SKM-1 treated with dmso at 0.1 percent for 144 hours (cell line): ENCODE results near the gene IL36B.

Experiments used
- DNase-seq: peaks from one replicate; lab custom pipeline; 2025; ENCODE audit not compliant: unreplicated experiment; lab: John Stamatoyannopoulos, UW

Gene IL36B

DNA sequence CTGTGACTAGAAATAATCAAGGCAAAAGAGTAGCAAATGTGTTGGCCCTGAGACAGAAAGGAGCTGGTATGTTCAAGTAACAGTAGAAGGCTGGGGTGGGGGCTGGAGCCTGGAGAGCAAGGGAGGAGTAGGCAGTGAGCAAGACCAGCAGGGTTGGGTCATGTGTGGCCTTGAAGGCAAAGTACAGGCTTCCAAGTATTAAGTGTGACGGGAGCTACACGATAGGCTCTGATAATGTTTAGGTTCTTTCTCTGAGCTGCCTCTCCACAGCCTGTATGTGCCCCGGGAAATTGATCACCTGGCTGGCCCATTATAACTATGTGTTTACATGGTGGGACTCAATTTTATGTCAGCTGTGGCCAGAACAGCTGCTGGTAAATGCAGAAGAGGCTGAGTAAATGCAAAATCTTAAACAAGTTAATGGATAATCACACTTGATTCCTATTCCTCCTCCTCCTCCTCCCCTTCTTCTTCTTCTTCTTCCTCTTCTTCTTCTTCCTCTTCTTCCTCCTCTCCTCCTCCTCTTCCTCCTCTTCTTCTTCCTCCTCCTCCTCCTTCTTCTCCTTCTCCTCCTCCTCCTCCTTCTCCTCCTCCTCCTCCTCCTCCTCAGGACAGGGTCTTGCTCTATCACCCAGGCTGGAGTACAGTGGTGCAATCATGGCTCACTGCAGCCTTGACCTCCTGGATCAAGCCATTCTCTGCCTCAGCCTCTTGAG, 24.4 kb upstream of the IL36B start:
- DNase-seq, result no peak

DNA sequence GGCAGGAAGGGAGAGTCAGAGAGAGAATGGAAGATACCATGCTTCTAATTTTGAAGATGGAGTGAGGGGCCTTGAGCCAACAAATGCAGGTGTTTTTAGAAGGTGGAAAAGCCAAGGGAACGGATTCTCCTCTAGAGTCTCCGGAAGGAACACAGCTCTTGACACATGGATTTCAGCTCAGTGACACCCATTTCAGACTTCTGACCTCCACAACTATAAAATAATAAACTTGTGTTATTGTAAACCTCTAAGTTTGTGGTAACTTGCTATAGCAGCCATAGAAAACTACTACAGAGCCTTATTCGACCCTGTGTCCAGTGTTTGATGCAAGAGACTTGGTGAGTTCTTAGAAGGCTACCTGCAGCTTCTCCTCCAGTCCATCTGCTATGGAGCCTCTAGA, 22.9 kb upstream of the IL36B start:
- no peak for DNase-seq

GRCh38 chr2:113075030-113075429, 22.4 kb upstream of the IL36B start:
- DNase-seq, result no peak

DNA sequence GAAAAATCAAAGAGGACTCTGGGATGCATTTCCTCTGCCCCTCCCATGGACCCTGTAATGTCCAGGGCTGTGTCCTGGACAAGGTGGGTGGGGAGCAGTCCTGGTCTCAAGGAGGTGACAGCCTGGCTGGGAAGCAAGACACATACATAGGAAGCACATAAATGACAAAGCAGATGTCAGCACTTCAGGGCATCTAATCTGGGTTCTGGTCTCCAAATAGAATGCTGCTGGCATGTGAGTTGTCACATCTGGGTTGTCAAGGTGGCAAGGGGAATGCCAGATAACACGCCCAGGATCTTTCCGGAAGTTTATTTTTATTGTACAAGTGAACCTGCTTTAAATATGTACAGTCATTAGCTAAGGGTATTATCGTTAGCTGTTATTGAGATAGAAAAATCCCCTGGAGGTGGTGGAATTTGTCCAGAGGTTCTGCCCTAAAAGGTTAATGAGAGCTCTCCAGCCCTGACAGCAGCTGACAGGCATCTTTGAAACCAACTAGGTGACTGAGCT, 20.7 kb upstream of the IL36B start:
- no peak for DNase-seq

DNA sequence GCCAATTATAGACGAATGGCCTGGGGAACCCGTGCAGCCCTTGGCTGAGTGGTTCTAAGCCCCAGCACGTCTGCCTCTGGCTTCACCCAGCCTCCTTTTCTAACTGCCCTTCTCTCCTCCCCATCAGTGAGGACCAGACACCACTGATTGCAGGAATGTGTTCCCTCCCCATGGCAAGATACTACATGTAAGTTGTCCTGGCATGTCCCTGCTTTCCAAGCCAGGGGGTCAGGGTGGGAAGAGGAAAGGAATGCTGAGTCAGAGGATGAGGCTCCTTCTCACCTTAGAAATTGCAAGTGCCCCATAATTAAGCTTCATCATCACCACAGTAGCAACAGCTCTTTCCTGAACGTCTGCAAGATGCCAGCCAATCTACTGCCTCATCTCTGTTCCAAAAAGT, 19.9 kb upstream of the IL36B start:
- no peak for DNase-seq

- no peak for DNase-seq
Measured at GRCh38 chr2:113070606-113070975, 17.9 kb upstream of the IL36B start.

- no peak for DNase-seq
Measured at GRCh38 chr2:113069676-113070605, 17.3 kb upstream of the IL36B start.

DNA sequence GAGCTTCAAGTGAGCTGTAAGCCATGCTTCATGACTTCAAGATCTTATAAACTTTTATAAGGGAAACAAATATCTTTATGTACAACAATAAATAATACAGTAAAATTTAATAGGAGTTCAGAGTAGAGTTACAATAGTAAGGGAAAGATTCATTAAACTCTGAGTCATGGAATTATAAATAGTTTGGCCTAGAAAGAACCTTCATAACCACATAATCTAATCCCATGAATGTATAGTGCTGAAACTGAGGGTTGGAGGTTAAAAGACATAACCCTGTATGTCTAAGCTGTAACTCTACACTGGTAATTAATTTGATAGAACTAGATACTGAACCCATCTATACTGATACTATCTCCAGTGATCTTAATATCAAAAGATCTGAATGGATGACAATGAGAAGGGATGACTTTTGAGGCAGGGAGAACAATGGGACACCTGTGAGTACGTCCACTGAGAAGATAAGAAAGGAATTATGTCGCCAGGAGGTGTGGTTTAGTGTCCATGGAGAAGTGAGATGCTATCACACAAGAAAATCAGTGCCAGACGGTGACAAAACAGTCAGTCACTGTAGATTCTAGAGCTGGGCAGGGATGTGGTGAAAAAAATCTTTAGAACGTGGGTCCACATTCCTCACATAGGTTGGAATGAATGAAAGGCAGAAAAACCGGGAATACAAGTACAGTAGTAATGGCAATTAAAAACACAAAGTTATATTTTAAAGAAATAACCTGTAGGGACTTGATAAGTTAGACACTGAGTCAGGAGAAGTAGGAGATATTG, 16.2 kb upstream of the IL36B start:
- no peak for DNase-seq

- DNase-seq, result no peak
Measured at GRCh38 chr2:113068249-113068648, 15.6 kb upstream of the IL36B start.

- no peak for DNase-seq
Measured at GRCh38 chr2:113067681-113068080, 15.0 kb upstream of the IL36B start, which contains the start of gene IL1F10. Gene IL1F10, plus strand, starts transcription at chr2:113067970. Its CDS starts 4,769 bp downstream, at chr2:113072739.

DNA sequence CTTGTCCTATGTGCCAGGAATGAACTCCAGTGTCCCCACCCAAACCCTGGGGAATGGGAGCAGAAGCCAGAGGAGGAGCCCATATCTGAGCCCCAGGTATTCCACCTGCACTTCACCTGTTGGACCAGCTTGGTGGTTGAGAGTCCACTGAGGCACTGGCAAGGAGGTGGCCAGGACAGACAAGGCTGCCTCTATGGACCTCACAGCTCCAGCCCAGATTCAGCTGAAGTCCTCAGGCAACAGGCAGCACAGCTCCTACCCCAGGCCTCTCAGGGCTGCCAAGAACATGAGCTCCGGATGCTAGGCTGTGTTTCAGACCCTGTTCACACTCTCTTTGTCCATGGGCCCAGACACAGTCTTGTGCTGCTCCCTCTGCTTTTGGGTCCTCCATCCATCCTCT, 12.2 kb upstream of the IL36B start:
- DNase-seq, result no peak

GRCh38 chr2:113064281-113064680, 11.6 kb upstream of the IL36B start:
- no peak for DNase-seq

DNA sequence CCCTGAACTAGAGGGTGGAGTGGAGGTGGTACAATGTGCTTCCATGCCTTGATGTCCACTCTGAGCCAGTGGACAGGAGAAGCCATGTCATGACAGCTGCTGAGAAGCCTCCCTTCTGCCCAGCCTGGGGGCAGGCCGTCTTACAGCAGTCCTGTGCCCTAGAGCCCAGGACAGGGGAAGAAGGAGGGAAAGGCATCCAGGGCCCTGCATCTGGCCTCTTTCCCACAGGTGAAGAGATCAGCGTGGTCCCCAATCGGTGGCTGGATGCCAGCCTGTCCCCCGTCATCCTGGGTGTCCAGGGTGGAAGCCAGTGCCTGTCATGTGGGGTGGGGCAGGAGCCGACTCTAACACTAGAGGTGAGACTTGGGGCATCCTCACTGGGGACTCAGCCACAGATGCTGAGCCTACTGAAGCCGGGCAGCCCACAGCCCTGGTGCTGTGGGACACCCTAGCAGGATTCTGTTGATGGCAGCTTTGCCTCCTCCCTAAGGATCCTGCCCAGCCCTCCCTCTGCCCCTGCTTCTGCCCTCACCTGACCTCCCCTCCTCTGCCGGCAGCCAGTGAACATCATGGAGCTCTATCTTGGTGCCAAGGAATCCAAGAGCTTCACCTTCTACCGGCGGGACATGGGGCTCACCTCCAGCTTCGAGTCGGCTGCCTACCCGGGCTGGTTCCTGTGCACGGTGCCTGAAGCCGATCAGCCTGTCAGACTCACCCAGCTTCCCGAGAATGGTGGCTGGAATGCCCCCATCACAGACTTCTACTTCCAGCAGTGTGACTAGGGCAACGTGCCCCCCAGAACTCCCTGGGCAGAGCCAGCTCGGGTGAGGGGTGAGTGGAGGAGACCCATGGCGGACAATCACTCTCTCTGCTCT, 9.5 kb upstream of the IL36B start:
- no peak for DNase-seq

GRCh38 chr2:113061241-113061640, 8.6 kb upstream of the IL36B start:
- no peak for DNase-seq

DNA sequence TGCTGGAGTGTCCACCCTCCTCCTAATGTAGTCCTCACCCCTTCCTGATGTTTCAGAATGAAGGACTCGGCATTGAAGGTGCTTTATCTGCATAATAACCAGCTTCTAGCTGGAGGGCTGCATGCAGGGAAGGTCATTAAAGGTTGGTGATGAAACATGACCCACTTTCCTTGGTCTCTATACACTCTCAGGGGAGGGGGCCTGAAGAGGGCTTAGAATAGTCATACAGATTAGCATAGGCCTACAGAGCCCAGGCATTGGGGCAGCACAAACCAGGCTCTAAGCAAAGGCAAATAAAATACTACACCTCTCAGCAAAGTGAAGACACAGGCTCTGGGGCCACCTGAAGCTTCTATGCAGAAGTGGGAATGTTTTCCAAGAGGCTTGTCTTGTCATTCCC, 8.1 kb upstream of the IL36B start:
- DNase-seq, result no peak

DNA sequence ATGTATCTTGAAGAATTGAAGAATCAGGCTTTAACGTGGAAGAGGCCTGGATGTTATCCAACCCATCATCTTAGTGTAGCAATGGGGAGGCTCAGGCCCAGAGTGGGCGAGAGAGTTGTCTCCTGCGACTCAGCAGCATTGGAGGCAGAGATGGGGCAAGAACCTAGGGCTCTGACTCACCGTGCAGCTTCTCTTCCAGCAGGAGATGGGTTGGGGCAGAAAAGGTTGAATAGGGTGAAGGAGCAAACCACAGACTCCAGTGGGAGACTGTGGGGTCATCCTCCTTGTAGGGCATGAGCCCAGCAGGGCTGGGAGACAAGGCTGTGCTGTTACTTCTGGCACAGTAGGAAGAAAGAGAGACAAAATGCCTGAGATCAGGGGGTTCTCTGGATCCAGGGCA, 7.7 kb upstream of the IL36B start:
- no peak for DNase-seq

DNA sequence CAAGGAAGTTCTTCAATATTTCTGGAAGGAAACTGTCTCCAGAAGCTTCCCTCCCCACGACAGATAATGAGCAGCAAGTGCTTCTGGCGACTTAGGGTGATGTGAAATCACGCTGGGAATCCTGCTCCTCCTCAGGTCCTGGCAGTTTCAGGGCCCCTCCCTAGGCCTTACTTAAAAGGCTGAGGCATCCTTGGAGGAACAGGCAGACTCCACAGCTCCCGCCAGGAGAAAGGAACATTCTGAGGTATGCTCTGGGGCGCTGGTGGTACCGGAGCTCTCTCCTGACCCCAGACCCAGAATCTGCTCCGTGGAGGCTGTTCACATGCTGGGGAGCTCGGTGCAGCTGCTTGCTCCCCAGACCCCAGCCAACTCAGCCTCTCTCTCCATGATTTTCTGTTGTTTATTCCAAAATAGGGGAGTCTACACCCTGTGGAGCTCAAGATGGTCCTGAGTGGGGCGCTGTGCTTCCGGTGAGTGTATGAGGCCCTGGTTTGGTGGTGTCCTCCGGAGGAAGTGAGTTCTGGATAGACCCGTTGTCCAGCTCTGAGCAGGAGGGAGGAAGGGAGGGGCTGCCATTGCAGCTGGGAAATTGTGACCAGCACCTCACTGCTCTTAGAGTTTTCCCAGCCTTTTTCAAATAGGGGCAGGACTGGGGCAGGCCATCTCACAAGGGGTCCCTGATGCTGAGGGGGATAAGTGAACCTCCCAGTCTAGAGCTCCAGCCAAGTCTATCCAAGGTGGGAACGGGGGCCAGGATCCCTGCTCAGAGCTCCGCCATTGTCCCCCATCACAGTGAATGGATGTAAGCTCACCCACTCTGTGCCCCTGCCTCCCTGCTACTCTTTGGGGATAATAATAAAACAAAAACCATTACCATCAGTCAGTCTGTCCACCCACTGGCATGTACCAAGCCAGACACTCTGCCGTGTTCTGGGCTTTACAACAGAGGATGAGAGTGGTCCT, 6.6 kb upstream of the IL36B start, which contains the start of gene IL36RN:
Gene IL36RN, plus strand, starts transcription at position 201 of the 963 bp plus-strand sequence. Its CDS starts 241 bp downstream, at position 442.
- no peak for DNase-seq

DNA sequence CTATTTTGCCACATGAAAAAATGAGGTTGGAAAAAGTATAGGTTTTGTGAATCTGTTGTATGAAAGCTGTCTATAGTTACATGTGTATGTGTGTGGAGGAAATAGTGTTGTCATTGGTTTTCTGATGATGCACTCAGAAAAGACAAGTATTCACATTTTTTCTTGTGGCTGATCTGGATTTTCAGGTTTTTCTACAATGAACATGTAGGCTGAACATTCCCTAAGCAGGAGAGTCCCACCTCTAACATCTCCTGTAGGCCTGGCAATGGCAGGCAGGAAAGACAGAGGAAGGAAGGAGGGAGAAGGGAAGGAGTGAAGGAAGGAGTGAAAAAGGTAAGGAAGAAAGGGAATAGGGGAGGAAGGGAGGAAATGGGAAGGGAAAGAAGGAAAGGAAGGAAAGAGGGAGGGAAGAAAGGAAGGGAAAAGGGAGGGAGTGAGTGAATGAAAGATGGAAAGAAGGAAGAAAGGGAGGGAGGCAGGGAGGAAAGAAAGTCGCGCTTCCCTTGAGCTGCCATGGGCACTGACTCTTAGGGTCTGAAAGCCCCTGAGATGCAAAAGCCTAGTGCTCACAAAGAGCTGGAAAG, 5.8 kb upstream of the IL36B start:
- DNase-seq, result no peak

- DNase-seq, result no peak
Measured at GRCh38 chr2:113057117-113057516, 4.5 kb upstream of the IL36B start.
